ENCODE data around the gene EDAR.

The EDAR gene

GRCh38 chr2:109018452-109018851, 29.4 kb upstream of the EDAR start:
- no peak for DNase-seq (ENCODE audit: low spot score in 2 of 2)
- Histone ChIP-seq H3K4me1 (peaks cover 10% of the 10 kb centered on the region), H3K4me3 (no peak overlapping the region), H3K9me3 (no peaks in the 10 kb centered on the region), H3K36me3 (replicated peaks) (no peaks in the 10 kb centered on the region), H3K27me3 (ENCODE audit: low read depth) (no peaks in the 10 kb centered on the region)
- in situ Hi-C loops (cut with MboI; ENCODE audit: low sequenced_read_pairs), result no loop called here

DNA sequence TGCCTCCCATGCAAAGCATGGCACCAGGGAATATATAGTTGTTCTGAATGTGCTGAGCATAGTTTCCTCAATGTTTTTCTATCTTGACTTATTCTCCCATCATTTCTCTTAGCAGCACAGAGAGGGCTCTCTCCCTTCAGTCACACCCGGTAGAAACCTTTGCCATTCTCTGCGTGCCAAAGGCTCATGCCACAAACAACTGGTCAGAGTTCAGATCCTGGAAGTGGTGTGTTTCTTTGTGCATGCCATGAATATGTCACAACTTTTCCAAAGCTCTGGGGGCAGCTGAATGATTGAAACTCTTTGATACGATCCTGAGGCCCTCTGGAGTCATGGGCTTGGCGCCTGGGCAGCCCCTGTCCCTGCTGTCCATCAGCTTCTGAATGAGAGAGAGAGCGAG, 28.0 kb upstream of the EDAR start:
- peaks cover 10% of the 10 kb centered on the region for H3K4me1 ChIP-seq
- in situ Hi-C loops (cut with MboI; ENCODE audit: low sequenced_read_pairs), result no loop called here
- no peak for DNase-seq (ENCODE audit: low spot score in 2 of 2)
- H3K27me3 ChIP-seq (ENCODE audit: low read depth), result no peaks in the 10 kb centered on the region
- no peaks in the 10 kb centered on the region for H3K9me3 ChIP-seq
- no peak overlapping the region for H3K4me3 ChIP-seq
- no peaks in the 10 kb centered on the region for H3K36me3 ChIP-seq (replicated peaks)

- Histone ChIP-seq H3K4me3 (no peak overlapping the region), H3K9me3 (no peaks in the 10 kb centered on the region), H3K27me3 (ENCODE audit: low read depth) (no peaks in the 10 kb centered on the region), H3K4me1 (peaks cover 10% of the 10 kb centered on the region), H3K36me3 (replicated peaks) (no peaks in the 10 kb centered on the region)
- no peak for DNase-seq (ENCODE audit: low spot score in 2 of 2)
- in situ Hi-C loops (cut with MboI; ENCODE audit: low sequenced_read_pairs), result no loop called here
These were observed 27.4 kb upstream of the EDAR start for GRCh38 chr2:109016376-109016775.

DNA sequence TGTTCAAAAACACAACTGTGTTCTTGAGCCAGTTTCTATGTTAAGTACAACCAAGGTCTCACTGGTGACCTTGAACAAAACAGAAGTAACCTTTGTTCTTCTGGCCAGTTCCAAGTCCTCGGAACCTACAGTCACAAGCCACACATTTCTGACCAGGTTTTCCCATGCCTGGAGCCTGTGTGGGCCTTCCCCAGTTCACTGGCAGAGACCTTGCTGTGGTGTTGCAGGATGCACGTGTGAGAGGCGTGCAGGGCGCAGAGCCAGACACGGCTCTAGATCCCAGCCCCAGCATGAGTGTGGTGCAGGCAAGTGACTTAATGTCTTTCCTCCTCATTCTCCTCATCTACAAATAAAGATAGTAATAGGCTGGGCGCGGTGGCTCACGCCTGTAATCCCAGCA, 25.5 kb upstream of the EDAR start:
- Histone ChIP-seq H3K4me3 (no peak overlapping the region), H3K36me3 (replicated peaks) (no peaks in the 10 kb centered on the region), H3K4me1 (no peaks in the 10 kb centered on the region), H3K9me3 (no peaks in the 10 kb centered on the region), H3K27me3 (ENCODE audit: low read depth) (no peaks in the 10 kb centered on the region)
- DNase-seq (ENCODE audit: low spot score in 2 of 2), result no peak
- in situ Hi-C loops (cut with MboI; ENCODE audit: low sequenced_read_pairs), result no loop called here

DNA sequence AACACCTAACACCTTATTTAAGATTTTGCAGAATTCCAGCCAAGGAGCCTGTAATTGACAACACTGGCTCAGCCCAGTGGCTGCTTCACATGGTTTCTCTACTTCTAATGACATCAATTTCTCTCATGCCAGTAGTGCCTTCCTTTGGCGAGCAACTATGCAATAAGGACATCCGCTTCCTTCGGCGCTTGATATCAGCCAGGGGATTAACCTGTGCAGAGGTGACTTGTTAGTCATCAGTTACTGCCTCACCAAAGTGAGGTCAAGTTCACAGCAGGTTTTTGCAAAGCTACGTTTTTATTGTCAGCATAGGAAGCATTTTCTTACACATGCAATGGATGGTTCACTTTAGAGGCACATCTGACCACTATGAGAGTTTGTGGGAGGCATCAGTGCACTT, 24.0 kb upstream of the EDAR start:
- H3K9me3 ChIP-seq, result no peaks in the 10 kb centered on the region
- no peaks in the 10 kb centered on the region for H3K36me3 ChIP-seq (replicated peaks)
- H3K4me3 ChIP-seq, result no peak overlapping the region
- no peaks in the 10 kb centered on the region for H3K4me1 ChIP-seq
- in situ Hi-C loops (cut with MboI; ENCODE audit: low sequenced_read_pairs), result no loop called here
- no peak for DNase-seq (ENCODE audit: low spot score in 2 of 2)
- H3K27me3 ChIP-seq (ENCODE audit: low read depth), result no peaks in the 10 kb centered on the region

GRCh38 chr2:109009920-109010610, 21.0 kb upstream of the EDAR start:
- no peak for DNase-seq (ENCODE audit: low spot score in 2 of 2)
- Histone ChIP-seq H3K4me3 (no peak overlapping the region), H3K9me3 (no peaks in the 10 kb centered on the region), H3K4me1 (no peaks in the 10 kb centered on the region), H3K27me3 (ENCODE audit: low read depth) (no peaks in the 10 kb centered on the region), H3K36me3 (replicated peaks) (no peaks in the 10 kb centered on the region)
- in situ Hi-C loops (cut with MboI; ENCODE audit: low sequenced_read_pairs), result no loop called here

DNA sequence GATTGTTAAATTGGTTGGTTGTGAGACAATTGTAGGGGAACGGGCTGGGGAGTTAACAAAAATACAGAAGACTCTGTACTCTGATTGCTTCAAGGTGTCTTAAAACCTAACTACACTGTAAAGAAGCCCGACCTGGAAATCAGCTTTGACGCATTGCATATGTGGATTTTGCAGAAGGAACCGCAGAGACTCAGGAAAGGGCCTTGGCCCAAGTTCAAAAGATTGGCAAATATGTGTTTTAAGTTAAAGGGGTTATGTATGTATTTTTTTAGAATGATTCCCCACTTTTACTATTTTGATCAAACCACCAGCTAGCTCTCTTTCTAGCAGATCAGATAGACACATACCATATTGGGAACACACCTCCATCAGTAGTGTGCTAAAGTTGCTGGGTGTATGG, 18.0 kb upstream of the EDAR start:
- no peaks in the 10 kb centered on the region for H3K9me3 ChIP-seq
- no peaks in the 10 kb centered on the region for H3K27me3 ChIP-seq (ENCODE audit: low read depth)
- no peaks in the 10 kb centered on the region for H3K4me1 ChIP-seq
- H3K4me3 ChIP-seq, result no peak overlapping the region
- DNase-seq (ENCODE audit: low spot score in 2 of 2), result no peak
- in situ Hi-C loops (cut with MboI; ENCODE audit: low sequenced_read_pairs), result no loop called here
- no peaks in the 10 kb centered on the region for H3K36me3 ChIP-seq (replicated peaks)

- H3K9me3 ChIP-seq, result no peaks in the 10 kb centered on the region
- no peaks in the 10 kb centered on the region for H3K36me3 ChIP-seq (replicated peaks)
- in situ Hi-C loops (cut with MboI; ENCODE audit: low sequenced_read_pairs), result no loop called here
- no peaks in the 10 kb centered on the region for H3K4me1 ChIP-seq
- DNase-seq (ENCODE audit: low spot score in 2 of 2), result no peak
- no peak overlapping the region for H3K4me3 ChIP-seq
- no peaks in the 10 kb centered on the region for H3K27me3 ChIP-seq (ENCODE audit: low read depth)
These were observed 16.7 kb upstream of the EDAR start for GRCh38 chr2:109005686-109006204.

GRCh38 chr2:109001201-109001600, 12.2 kb upstream of the EDAR start:
- Histone ChIP-seq H3K9me3 (no peaks in the 10 kb centered on the region), H3K36me3 (replicated peaks) (no peaks in the 10 kb centered on the region), H3K27me3 (ENCODE audit: low read depth) (no peaks in the 10 kb centered on the region), H3K4me1 (no peaks in the 10 kb centered on the region), H3K4me3 (no peak overlapping the region)
- in situ Hi-C loops (cut with MboI; ENCODE audit: low sequenced_read_pairs), result no loop called here
- DNase-seq (ENCODE audit: low spot score in 2 of 2), result no peak

DNA sequence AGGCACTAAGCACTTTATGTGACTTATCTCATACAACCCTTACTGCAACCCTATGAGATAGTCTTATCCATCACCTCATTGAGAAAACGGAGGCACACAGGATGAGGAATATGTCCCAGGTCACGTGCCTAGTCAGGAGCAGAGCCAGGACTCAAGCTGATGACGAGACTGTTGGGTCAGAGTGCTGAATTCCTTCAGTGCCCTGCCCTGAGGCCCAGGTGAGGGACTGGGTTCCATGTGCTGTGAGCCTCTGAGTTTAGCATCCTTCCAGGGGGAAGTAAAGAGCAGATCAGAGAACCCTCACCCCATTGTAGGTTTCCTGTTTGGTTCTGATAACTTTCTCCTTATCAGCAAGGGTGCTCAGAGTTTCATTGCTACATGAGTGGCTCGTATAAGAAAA, 11.7 kb upstream of the EDAR start:
- Histone ChIP-seq H3K4me3 (no peak overlapping the region), H3K27me3 (ENCODE audit: low read depth) (no peaks in the 10 kb centered on the region), H3K36me3 (replicated peaks) (no peaks in the 10 kb centered on the region), H3K4me1 (no peaks in the 10 kb centered on the region), H3K9me3 (no peaks in the 10 kb centered on the region)
- in situ Hi-C loops (cut with MboI; ENCODE audit: low sequenced_read_pairs), result no loop called here
- DNase-seq (ENCODE audit: low spot score in 2 of 2), result no peak

DNA sequence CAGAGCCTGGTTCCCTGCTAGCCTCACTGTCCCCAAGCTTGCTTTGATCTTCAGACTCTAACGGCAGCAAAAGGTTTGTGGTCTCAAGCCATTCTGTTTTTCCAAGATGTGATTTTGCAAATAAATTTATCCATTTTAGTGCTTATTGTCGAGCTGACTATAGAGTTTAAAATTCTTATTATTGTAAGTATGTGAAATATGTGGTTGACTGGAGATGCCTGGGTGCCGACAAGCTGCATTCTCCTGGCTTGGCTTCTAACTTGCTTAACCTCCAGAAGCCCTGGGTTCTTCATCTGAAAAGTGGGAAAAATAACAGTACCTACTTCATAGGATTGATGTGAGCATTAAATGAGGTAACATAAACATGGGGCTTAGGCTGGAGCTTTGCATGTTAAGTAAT, 9.9 kb upstream of the EDAR start:
- no peaks in the 10 kb centered on the region for H3K27me3 ChIP-seq (ENCODE audit: low read depth)
- no peak overlapping the region for H3K4me3 ChIP-seq
- H3K9me3 ChIP-seq, result no peaks in the 10 kb centered on the region
- no peaks in the 10 kb centered on the region for H3K36me3 ChIP-seq (replicated peaks)
- DNase-seq (ENCODE audit: low spot score in 2 of 2), result no peak
- in situ Hi-C loops (cut with MboI; ENCODE audit: low sequenced_read_pairs), result no loop called here
- H3K4me1 ChIP-seq, result no peaks in the 10 kb centered on the region

- H3K27me3 ChIP-seq (ENCODE audit: low read depth), result peaks cover 5% of the 10 kb centered on the region
- H3K4me3 ChIP-seq, result no peak overlapping the region
- no peaks in the 10 kb centered on the region for H3K9me3 ChIP-seq
- in situ Hi-C loops (cut with MboI; ENCODE audit: low sequenced_read_pairs), result no loop called here
- H3K36me3 ChIP-seq (replicated peaks), result no peaks in the 10 kb centered on the region
- no peaks in the 10 kb centered on the region for H3K4me1 ChIP-seq
- no peak for DNase-seq (ENCODE audit: low spot score in 2 of 2)
These were observed 5.2 kb upstream of the EDAR start for GRCh38 chr2:108994178-108994577.

DNA sequence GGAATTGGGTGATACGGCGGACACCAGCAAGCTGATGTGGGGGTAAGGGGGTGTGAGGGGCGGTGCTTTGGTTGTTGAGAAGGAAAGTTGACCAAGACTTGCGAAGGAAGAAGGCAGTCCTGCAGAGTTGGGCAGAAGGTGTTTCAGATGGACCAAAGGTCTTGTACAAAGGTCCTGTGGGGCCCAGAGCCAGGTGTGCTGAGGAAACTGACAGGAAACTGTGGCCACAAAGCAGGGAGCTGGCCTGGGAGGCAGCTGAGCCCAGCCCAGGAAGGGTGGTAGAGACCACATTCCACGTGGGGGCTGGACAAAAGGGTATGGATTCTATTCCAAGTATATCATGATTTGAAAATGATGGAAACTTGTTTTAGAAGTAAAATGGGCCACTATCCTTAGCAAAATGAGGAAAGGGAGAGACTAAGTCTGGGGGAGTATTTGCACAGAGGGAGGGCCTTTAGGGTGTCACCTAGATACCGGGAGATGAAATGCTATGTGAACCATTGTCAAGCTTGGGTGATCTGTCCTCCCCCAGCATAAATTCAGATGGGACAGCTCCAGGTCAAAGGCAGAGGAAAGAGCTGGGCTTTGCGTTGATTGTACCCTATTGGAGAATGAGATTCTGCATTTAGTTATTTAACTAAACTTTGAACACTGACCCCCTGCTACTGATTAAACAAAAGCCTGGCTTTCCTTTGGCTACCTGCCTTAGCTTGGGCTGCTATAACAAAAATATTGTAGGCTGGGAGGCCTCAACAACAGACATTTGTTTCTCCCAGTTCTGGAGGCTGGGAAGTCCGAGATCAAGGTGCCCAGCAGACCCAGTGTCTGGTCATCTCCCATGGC, 4.3 kb upstream of the EDAR start:
- Histone ChIP-seq H3K4me1 (no peaks in the 10 kb centered on the region), H3K9me3 (no peaks in the 10 kb centered on the region), H3K4me3 (no peak overlapping the region), H3K27me3 (ENCODE audit: low read depth) (peaks cover 13% of the 10 kb centered on the region), H3K36me3 (replicated peaks) (no peaks in the 10 kb centered on the region)
- in situ Hi-C loops (cut with MboI; ENCODE audit: low sequenced_read_pairs), result no loop called here
- no peak for DNase-seq (ENCODE audit: low spot score in 2 of 2)

GRCh38 chr2:108988076-108988795, 784 bp downstream of the EDAR start:
- Histone ChIP-seq H3K36me3 (replicated peaks) (no peaks in the 10 kb centered on the region), H3K4me1 (no peaks in the 10 kb centered on the region), H3K9me3 (no peaks in the 10 kb centered on the region), H3K4me3 (no peak overlapping the region), H3K27me3 (ENCODE audit: low read depth) (peaks cover 20% of the 10 kb centered on the region)
- DNase-seq (ENCODE audit: low spot score in 2 of 2), result no peak
- in situ Hi-C loops (cut with MboI; ENCODE audit: low sequenced_read_pairs), result no loop called here
